Pancreas (tissue), 10 donors: ENCODE measurements around the gene POP4. TPM values are rescaled to one million over a fixed set of nuclear protein-coding genes. Genes with fewer than 3 reads are reported as not detected.

Source experiments
- ATAC-seq, 4 donors: fragments of 200-7000 bp; cut with Tn5 transposase; one replicate each; pipeline versions ENCODE4 v1.8.0 to v1.9.1; 2020; ENCODE audit warnings: mild to moderate bottlenecking in 4 of 4, moderate library complexity in 4 of 4
- DNase-seq, 6 donors: peaks; one replicate each; pipeline ENCODE4 v3.0.0-alpha.2; 2020
- FAIRE-seq: peaks from 2 replicates; lab custom pipeline; 2012; peaks lifted over from hg19 to GRCh38; lab: Jason Lieb, UNC
- H3K27ac ChIP-seq, 4 donors: fragments of 200-600 bp; sonication (generic); 1 replicate in 3 of 4; 2 replicates in 1 of 4; pipeline versions ENCODE4 v1.5.0 to v1.8.0; 2020
- H3K27me3 ChIP-seq, 4 donors: fragments of 200-600 bp; one replicate each; pipeline ENCODE4 v1.8.0; 2021
- H3K36me3 ChIP-seq, 3 donors: fragments of 200-600 bp; sonication (generic) in 1 of 3; one replicate each; pipeline versions ENCODE4 v1.5.0 to v1.8.0; 2020 to 2021
- H3K4me1 ChIP-seq, 3 donors: fragments of 200-600 bp; one replicate each; pipeline ENCODE4 v1.8.0; 2021
- H3K4me3 ChIP-seq, 4 donors: fragments of 200-600 bp; sonication (generic) in 2 of 4; one replicate each; pipeline versions ENCODE4 v1.5.0 to v1.8.0; 2020 to 2021
- H3K9me3 ChIP-seq, 4 donors: fragments of 200-600 bp; one replicate each; pipeline ENCODE4 v1.8.0; 2021
- WGBS, 2 donors: extraction: QIAGEN DNeasy Blood & Tissue Kit; methylation state at CpG; one replicate each; pipeline ENCODE4 v1.1.7; 2013; 5-methylcytosine and 5-hydroxymethylcytosine counted together
- intact Hi-C, 3 donors: fragments of 100-400 bp; cut with DNase I; formaldehyde crosslinking; loops; one replicate each; pipeline versions ENCODE4 v1.11.1 to v1.14.2; 2022
- polyA plus RNA-seq, 2 donors: library from polyadenylated mRNA; stranded (reverse); fragments of 200-250 nt; gene quantifications; one replicate each; pipeline ENCODE4 v1.2.3, GENCODE V29; 2013
- total RNA-seq, 6 donors: library from RNA; stranded (reverse); fragmentation: NEBNext Ultra II Directional in 4 of 6; extraction: Animal tissue kit (Norgen Biotek cat#: 25700) in 4 of 6; gene quantifications; one replicate each; pipeline versions ENCODE4 v1.2.1 to v1.2.4, GENCODE V29; 2021 to 2023
- TF ChIP-seq, protein P1 (sequence below), 4 donors: fragments of 200-600 bp; sonication (generic) in 3 of 4; IDR thresholded peaks; one replicate each; pipeline versions ENCODE4 v1.5.0 to v1.8.0; 2021; ENCODE audit warnings: antibody characterized with exemption in 4 of 4
- donor health status: healthy with polysubstance abuse.
- donor health status: DM: no; HTN: no; CAD: no; lungs with moderate emphysema.
- donor health status: DM: no; HTN: no; CAD: no.
- donor health status: control.
- donor health status: control.
- donor health status: Bipolar disorder and iron deficiency.
- donor health status: DM: yes; HTN: yes; CAD: no.
- donor health status: DM: no; HTN: no; CAD: no.
- donor health status: DM: no; HTN: no; CAD: no.
- donor health status: DM: yes; HTN: yes; CAD: no.

The POP4 gene
- total and polyA plus RNA-seq, 8 donors: 14.3 to 50.3 (median 25.0) TPM

DNA sequence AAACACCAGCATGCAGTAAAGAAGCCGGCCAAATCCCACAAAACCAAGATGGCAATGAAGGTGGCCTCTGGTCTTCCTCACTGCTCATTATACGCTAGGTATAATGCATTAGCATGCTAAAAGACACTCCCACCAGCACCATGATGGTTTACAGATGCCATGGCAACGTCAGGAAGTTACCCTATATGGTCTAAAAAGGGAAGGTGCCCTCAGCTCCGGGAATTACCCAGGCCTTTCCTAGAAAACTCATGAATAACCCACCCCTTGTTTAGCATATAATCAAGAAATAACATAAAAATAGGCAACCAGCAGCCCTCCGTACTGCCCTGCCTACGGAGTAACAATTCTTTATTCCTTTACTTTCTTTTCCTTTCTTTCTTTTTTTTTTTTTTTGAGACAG, 38.1 kb downstream of the POP4 start:
- TF ChIP-seq, protein P1, sequence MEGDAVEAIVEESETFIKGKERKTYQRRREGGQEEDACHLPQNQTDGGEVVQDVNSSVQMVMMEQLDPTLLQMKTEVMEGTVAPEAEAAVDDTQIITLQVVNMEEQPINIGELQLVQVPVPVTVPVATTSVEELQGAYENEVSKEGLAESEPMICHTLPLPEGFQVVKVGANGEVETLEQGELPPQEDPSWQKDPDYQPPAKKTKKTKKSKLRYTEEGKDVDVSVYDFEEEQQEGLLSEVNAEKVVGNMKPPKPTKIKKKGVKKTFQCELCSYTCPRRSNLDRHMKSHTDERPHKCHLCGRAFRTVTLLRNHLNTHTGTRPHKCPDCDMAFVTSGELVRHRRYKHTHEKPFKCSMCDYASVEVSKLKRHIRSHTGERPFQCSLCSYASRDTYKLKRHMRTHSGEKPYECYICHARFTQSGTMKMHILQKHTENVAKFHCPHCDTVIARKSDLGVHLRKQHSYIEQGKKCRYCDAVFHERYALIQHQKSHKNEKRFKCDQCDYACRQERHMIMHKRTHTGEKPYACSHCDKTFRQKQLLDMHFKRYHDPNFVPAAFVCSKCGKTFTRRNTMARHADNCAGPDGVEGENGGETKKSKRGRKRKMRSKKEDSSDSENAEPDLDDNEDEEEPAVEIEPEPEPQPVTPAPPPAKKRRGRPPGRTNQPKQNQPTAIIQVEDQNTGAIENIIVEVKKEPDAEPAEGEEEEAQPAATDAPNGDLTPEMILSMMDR (IDR thresholded peaks at IDR 0.05): no peak
- no peaks in the 10 kb centered on the region for H3K36me3 ChIP-seq
- no peak for ATAC-seq
- no peak overlapping the region for H3K27ac ChIP-seq
- H3K9me3 ChIP-seq: no peaks in the 10 kb centered on the region
- DNase-seq: no peak
- H3K4me1 ChIP-seq: peaks cover 0 to 7% (median 7%) of the 10 kb centered on the region in 3 donors
- 79 to 86% methylated on average over 6 of the region's 6 CpGs for WGBS, 2 donors
- no peaks in the 10 kb centered on the region for H3K27me3 ChIP-seq
- H3K4me3 ChIP-seq: no peak overlapping the region
- intact Hi-C loops: no loop called here
- no peak for FAIRE-seq

DNA sequence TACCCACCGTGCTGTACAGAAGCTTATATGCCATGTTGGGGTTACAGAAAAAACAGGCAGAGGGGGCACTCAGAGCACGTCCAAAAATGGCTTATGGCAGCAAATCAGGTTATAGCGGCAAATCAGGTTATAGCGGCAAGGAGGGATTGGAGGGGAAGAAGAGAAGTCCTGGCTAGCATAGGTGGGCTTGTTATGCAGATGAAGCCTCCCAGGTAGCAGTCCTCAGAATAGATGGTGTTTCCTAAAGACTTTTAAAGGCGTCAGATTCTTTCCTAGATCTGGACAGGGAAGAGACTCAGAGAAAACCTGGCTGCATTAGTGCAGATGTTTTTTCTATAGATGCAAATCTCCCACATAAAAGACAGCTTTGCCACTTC, 39.4 kb downstream of the POP4 start:
- H3K4me3 ChIP-seq: no peak overlapping the region
- TF ChIP-seq, protein P1 (IDR thresholded peaks at IDR 0.05): no peak
- no peaks in the 10 kb centered on the region for H3K27me3 ChIP-seq
- intact Hi-C loops: no loop called here
- no peaks in the 10 kb centered on the region for H3K36me3 ChIP-seq
- peak overlapping the region in 2 of 4 donors; percentile 33 for H3K27ac ChIP-seq
- peaks cover 0 to 7% (median 7%) of the 10 kb centered on the region in 3 donors for H3K4me1 ChIP-seq
- FAIRE-seq: no peak
- ATAC-seq: peak in 1 of 4 donors; percentile 26
- H3K9me3 ChIP-seq: no peaks in the 10 kb centered on the region
- 56 to 59% methylated on average over 5 of the region's 5 CpGs for WGBS, 2 donors
- DNase-seq: no peak

DNA sequence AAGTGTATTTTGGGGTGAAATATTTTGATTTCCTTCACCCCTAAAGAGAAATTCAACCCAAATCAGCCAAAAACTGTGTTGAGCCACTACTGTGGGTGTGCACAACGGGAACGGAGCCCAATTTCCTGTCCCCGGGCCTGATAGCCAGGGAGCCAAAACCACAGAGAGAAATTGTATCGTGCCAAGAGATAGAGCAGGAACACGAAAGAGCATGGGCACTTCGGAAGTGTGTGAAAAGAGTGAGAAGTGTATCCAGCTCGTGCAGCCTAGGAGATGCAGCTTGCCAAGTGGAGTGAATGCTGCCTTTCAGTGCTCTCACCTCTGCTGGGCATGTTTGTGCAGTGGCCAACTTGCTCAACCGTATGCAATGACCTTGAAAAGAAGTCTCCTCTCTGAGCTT, 39.8 kb downstream of the POP4 start:
- Histone ChIP-seq H3K4me1 (peaks cover 0 to 7% (median 7%) of the 10 kb centered on the region in 3 donors), H3K4me3 (no peak overlapping the region), H3K36me3 (no peaks in the 10 kb centered on the region), H3K9me3 (no peaks in the 10 kb centered on the region), H3K27ac (peak overlapping the region in 2 of 4 donors; percentile 33), H3K27me3 (no peaks in the 10 kb centered on the region)
- 1 to 3% methylated on average over 8 of the region's 8 CpGs for WGBS, 2 donors
- TF ChIP-seq, protein P1 (IDR thresholded peaks at IDR 0.05): no peak
- intact Hi-C loops: no loop called here
- DNase-seq (peak in 1 of 6 donors; percentile 34), FAIRE-seq (no peak), ATAC-seq (peak; percentile 56 to 88 (median 80))

DNA sequence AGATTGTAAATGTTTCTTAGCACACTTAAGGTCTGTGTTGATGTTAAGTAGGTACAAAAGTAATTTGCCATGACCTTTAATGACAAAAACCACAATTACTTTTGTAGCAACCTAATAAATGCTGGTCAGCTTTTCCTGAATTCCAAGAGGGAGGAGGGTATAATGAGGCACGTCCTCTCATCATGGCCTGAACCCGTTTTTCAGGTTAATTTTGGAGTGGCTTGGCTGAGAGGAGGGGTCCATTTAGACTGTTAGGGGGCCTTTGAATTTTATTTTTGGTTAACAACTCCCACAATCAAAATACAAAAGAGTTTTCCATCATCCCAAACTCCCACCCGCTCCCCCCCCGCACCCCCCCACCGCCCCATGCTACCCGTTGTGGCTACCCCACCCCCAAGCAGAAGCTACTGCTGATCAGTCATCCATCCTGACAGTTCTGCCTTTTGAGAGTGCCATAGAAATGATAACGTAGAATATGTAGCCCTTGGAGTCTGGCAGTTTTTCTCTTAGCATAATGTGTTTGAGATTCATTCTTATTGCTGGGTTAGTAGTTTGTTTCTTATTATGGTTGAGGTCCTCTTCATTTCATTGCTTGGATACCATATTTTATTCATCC, 44.8 kb downstream of the POP4 start:
- H3K4me3 ChIP-seq: no peak overlapping the region
- 57 to 60% methylated on average over 7 of the region's 7 CpGs for WGBS, 2 donors
- no peak for ATAC-seq
- no peak for FAIRE-seq
- no peak for DNase-seq
- no peak overlapping the region for H3K27ac ChIP-seq
- H3K9me3 ChIP-seq: no peaks in the 10 kb centered on the region
- no peaks in the 10 kb centered on the region for H3K36me3 ChIP-seq
- no peaks in the 10 kb centered on the region for H3K27me3 ChIP-seq
- H3K4me1 ChIP-seq: peaks cover 0 to 5% (median 3%) of the 10 kb centered on the region in 3 donors
- TF ChIP-seq, protein P1 (IDR thresholded peaks at IDR 0.05): no peak
- intact Hi-C loops: no loop called here

DNA sequence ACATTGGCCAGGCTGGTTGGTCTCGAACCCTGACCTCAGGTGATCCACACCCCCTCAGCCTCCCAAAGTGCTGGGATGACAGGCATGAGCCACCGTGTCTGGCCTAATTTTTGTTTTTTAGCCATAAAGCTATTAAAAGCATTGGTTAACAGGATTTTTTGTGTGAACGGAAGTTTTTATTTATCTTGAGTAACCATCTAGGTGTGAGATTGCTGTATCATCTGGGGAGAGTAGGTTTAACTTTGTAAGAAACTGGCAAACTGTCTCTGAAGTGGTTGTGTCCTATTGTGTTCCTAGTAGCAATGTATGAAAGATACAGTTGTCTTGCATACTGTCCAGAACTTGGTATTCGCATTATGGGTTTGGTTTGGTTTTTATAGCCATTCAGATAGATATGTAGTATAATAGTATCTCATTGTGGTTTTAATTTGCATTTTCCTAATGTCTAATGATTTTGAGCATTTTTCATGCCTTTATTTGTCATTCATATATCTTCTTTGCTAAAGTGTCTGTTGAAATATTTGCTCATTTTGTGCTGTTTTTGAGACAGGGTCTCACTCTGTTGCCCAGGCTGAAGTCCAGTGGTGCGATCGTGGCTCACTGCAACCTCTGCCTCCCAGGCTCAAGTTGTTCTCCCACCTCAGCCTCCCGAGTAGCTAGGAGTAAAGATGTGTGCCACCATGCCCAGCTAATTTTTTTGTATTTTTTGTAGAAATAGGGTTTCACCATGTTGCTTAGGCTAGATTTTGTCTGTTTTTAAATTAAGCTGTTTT, 45.7 kb downstream of the POP4 start:
- intact Hi-C loops: no loop called here
- no peak for ATAC-seq
- no peak overlapping the region for H3K27ac ChIP-seq
- no peaks in the 10 kb centered on the region for H3K9me3 ChIP-seq
- TF ChIP-seq, protein P1 (IDR thresholded peaks at IDR 0.05): no peak
- no peak overlapping the region for H3K4me3 ChIP-seq
- no peaks in the 10 kb centered on the region for H3K4me1 ChIP-seq
- H3K36me3 ChIP-seq: no peaks in the 10 kb centered on the region
- DNase-seq: no peak
- 78 to 89% methylated on average over 7 of the region's 7 CpGs for WGBS, 2 donors
- FAIRE-seq: no peak
- H3K27me3 ChIP-seq: no peaks in the 10 kb centered on the region
